ENCODE data around the gene CASP6. TPM values are rescaled to one million over a fixed set of nuclear protein-coding genes. Genes with fewer than 3 reads are reported as not detected.

Gene CASP6
- total and polyA plus RNA-seq, 2 of the 8 experiments (the other 6 are each of a cell fraction or from before 2014, with no cell fraction given), result 29.5 to 35.1 TPM

DNA sequence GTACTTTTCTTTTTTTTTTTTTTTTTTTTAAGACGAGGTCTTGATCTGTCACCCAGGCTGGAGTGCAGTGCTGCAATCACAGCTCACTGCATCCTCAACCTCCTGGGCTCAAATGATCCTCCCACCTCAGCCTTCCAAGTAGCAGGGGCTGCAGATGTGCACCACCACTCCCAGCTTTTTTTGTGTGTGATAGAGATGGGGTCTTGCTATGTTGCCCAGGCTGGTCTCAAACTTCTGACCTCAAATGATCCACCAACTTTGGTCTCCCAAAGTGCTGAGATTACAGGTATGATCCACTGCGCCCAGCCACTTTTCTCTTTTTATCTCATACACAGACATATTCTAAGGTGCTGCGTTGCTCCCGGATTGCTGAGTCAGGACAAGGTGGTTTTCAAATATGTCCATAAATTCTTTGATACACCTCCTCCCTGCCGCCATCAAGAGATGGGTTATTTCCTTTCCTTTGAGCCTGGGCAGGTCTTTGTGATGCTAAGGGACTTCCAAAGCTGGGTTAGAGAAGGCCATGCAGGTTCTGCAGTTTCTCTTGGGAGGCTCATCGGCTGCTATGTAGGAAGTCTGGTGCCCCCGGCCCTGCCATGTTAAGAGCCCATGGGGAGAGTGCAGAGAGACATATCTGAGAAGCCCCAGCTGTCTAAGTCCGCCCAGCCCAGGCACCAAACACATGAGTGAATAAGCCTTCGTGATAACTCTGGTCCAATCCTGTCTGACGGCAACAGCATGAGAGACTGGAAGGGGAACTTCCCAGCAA is 35.0 kb upstream of the CASP6 start (continued):
- TF ChIP-seq ASH2L (IDR thresholded peaks at IDR 0.05; ENCODE audit: low read length) (no peak), TBP (IDR thresholded peaks at IDR 0.05; ENCODE audit: low read depth, low read length) (no peak), ATF3 (IDR thresholded peaks at IDR 0.05; ENCODE audit: insufficient read depth, low read depth, low read length) (no peak), GTF2F1 (IDR thresholded peaks at IDR 0.05; ENCODE audit: borderline replicate concordance, low read depth, low read length) (no peak)
- TF ChIP-seq, protein P1, sequence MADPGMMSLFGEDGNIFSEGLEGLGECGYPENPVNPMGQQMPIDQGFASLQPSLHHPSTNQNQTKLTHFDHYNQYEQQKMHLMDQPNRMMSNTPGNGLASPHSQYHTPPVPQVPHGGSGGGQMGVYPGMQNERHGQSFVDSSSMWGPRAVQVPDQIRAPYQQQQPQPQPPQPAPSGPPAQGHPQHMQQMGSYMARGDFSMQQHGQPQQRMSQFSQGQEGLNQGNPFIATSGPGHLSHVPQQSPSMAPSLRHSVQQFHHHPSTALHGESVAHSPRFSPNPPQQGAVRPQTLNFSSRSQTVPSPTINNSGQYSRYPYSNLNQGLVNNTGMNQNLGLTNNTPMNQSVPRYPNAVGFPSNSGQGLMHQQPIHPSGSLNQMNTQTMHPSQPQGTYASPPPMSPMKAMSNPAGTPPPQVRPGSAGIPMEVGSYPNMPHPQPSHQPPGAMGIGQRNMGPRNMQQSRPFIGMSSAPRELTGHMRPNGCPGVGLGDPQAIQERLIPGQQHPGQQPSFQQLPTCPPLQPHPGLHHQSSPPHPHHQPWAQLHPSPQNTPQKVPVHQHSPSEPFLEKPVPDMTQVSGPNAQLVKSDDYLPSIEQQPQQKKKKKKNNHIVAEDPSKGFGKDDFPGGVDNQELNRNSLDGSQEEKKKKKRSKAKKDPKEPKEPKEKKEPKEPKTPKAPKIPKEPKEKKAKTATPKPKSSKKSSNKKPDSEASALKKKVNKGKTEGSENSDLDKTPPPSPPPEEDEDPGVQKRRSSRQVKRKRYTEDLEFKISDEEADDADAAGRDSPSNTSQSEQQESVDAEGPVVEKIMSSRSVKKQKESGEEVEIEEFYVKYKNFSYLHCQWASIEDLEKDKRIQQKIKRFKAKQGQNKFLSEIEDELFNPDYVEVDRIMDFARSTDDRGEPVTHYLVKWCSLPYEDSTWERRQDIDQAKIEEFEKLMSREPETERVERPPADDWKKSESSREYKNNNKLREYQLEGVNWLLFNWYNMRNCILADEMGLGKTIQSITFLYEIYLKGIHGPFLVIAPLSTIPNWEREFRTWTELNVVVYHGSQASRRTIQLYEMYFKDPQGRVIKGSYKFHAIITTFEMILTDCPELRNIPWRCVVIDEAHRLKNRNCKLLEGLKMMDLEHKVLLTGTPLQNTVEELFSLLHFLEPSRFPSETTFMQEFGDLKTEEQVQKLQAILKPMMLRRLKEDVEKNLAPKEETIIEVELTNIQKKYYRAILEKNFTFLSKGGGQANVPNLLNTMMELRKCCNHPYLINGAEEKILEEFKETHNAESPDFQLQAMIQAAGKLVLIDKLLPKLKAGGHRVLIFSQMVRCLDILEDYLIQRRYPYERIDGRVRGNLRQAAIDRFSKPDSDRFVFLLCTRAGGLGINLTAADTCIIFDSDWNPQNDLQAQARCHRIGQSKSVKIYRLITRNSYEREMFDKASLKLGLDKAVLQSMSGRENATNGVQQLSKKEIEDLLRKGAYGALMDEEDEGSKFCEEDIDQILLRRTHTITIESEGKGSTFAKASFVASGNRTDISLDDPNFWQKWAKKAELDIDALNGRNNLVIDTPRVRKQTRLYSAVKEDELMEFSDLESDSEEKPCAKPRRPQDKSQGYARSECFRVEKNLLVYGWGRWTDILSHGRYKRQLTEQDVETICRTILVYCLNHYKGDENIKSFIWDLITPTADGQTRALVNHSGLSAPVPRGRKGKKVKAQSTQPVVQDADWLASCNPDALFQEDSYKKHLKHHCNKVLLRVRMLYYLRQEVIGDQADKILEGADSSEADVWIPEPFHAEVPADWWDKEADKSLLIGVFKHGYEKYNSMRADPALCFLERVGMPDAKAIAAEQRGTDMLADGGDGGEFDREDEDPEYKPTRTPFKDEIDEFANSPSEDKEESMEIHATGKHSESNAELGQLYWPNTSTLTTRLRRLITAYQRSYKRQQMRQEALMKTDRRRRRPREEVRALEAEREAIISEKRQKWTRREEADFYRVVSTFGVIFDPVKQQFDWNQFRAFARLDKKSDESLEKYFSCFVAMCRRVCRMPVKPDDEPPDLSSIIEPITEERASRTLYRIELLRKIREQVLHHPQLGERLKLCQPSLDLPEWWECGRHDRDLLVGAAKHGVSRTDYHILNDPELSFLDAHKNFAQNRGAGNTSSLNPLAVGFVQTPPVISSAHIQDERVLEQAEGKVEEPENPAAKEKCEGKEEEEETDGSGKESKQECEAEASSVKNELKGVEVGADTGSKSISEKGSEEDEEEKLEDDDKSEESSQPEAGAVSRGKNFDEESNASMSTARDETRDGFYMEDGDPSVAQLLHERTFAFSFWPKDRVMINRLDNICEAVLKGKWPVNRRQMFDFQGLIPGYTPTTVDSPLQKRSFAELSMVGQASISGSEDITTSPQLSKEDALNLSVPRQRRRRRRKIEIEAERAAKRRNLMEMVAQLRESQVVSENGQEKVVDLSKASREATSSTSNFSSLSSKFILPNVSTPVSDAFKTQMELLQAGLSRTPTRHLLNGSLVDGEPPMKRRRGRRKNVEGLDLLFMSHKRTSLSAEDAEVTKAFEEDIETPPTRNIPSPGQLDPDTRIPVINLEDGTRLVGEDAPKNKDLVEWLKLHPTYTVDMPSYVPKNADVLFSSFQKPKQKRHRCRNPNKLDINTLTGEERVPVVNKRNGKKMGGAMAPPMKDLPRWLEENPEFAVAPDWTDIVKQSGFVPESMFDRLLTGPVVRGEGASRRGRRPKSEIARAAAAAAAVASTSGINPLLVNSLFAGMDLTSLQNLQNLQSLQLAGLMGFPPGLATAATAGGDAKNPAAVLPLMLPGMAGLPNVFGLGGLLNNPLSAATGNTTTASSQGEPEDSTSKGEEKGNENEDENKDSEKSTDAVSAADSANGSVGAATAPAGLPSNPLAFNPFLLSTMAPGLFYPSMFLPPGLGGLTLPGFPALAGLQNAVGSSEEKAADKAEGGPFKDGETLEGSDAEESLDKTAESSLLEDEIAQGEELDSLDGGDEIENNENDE (IDR thresholded peaks at IDR 0.05; ENCODE audit: insufficient replicate concordance, low read length), result no peak
